PC-9 (cell line): Measurements from ENCODE around the gene CNOT6L. TPM values are rescaled to one million over a fixed set of nuclear protein-coding genes. Genes with fewer than 3 reads are reported as not detected.
A peak's percentile ranks its signal among the peaks of the same experiment; 100 is the strongest.

Source experiments
- BruUV-seq: library from RNA; stranded (reverse); fragments of 400-500 nt; replicated peaks from 2 replicates; lab custom pipeline; 2021; lab: Mats Ljungman, UMichigan
- CTCF ChIA-PET: fragments of 300-600 bp; sonication (Branson Sonifier 250); formaldehyde crosslinking; loops from one replicate; lab custom pipeline; 2022; ENCODE audit warnings: antibody characterized with exemption; lab: Charles Lee
- POLR2A ChIA-PET: fragments of 300-600 bp; sonication (Branson Sonifier 250); formaldehyde crosslinking; loops from one replicate; lab custom pipeline; 2022; ENCODE audit warnings: antibody characterized with exemption; ENCODE audit not compliant: unreplicated experiment; lab: Charles Lee
- DNase-seq, 2 experiments: peaks; one replicate each; pipeline versions ENCODE4 v3.0.0 to v3.0.0-alpha.2; 2015 to 2022; ENCODE audit warnings: mixed read lengths in 1 of 2
- H2AFZ ChIP-seq: fragments of 200-600 bp; sonication (generic); 2 replicates; pipeline ENCODE4 v1.8.1; 2017; ENCODE audit warnings: antibody characterized with exemption
- H3F3A ChIP-seq: fragments of 200-600 bp; sonication (generic); 2 replicates; pipeline ENCODE4 v1.8.1; 2017; ENCODE audit warnings: antibody characterized with exemption, mild to moderate bottlenecking, low read depth; ENCODE audit not compliant: insufficient read depth
- H3K27ac ChIP-seq: fragments of 200-600 bp; sonication (generic); 2 replicates; pipeline ENCODE4 v1.6.1; 2016; ENCODE audit warnings: mixed run types
- H3K27me3 ChIP-seq: fragments of 200-600 bp; sonication (generic); 2 replicates; pipeline ENCODE4 v1.6.1; 2016; ENCODE audit warnings: low read depth, mixed run types; ENCODE audit not compliant: insufficient read depth
- H3K36me3 ChIP-seq: fragments of 200-600 bp; sonication (generic); 2 replicates; pipeline ENCODE4 v1.6.1; 2016; ENCODE audit warnings: low read depth, mixed run types
- H3K4me1 ChIP-seq: fragments of 200-600 bp; sonication (generic); replicated peaks from 2 replicates; pipeline ENCODE4 v1.6.1; 2016; ENCODE audit warnings: mixed run types; ENCODE audit not compliant: insufficient read depth
- H3K4me2 ChIP-seq: fragments of 200-600 bp; sonication (generic); 2 replicates; pipeline ENCODE4 v1.6.1; 2017; ENCODE audit warnings: mixed run types
- H3K4me3 ChIP-seq: fragments of 200-600 bp; sonication (generic); 2 replicates; pipeline ENCODE4 v1.6.1; 2016; ENCODE audit warnings: mixed run types
- H3K79me2 ChIP-seq: fragments of 200-600 bp; sonication (generic); 2 replicates; pipeline ENCODE4 v1.6.1; 2017; ENCODE audit warnings: low read depth, mixed run types
- H3K9me2 ChIP-seq: fragments of 200-600 bp; sonication (generic); 2 replicates; pipeline ENCODE4 v1.8.1; 2017; ENCODE audit warnings: mild to moderate bottlenecking; ENCODE audit not compliant: insufficient read depth
- H3K9me3 ChIP-seq: fragments of 200-600 bp; sonication (generic); 2 replicates; pipeline ENCODE4 v1.8.1; 2016; ENCODE audit warnings: low read depth; ENCODE audit not compliant: insufficient read depth
- H4K20me1 ChIP-seq: fragments of 200-600 bp; sonication (generic); 2 replicates; pipeline ENCODE4 v1.8.1; 2017; ENCODE audit not compliant: insufficient read depth
- EZH2 ChIP-seq: fragments of 200-600 bp; sonication (generic); IDR thresholded peaks from 2 replicates; pipeline ENCODE4 v1.8.0; 2017; ENCODE audit warnings: antibody characterized with exemption, low read depth
- intact Hi-C: fragments of 100-400 bp; cut with micrococcal nuclease; formaldehyde crosslinking; loops from one replicate; pipeline ENCODE4 v1.10.0; 2022; ENCODE audit not compliant: unreplicated experiment
- total RNA-seq: library from RNA; stranded (reverse); gene quantifications from 2 replicates; pipeline ENCODE4 v1.2.3, GENCODE V29; 2021
- TF ChIP-seq, protein P1 (sequence below): fragments of 200-600 bp; sonication (generic); conservative IDR thresholded peaks from 2 replicates; pipeline ENCODE4 v1.6.1; 2017; ENCODE audit warnings: mixed run types, antibody characterized with exemption, mild to moderate bottlenecking, moderate library complexity

Gene CNOT6L
- total RNA-seq, 1 experiment from 2014 or later, result 26.7 TPM

DNA sequence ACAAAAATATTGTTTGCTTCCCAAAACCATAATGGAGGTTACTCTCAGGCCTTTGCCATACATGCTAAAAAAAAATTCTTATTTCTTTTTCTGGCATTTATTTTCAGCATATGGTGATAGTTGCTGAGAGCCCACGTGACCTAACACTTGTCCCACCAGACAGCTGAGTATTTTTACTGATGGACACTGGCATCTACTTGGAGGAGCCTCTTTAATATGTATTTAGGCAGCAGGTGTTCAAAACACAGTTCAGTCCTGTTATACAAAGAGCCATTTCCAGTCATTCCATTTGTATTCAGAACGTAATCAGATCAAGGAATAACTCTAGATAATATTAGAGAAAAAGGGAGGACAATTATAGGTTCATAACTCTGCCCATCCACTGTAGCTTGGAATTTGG, 118.0 kb downstream of the CNOT6L start:
- intact Hi-C loops, result no loop called here
- Histone ChIP-seq H3F3A (0 out of 2 replicates have a peak, but pooled peaks cover 8% of the 10 kb centered on the region), H4K20me1 (no peaks in the 10 kb centered on the region), H3K79me2 (no peaks in the 10 kb centered on the region), H3K36me3 (no peaks in the 10 kb centered on the region), H3K9me2 (no peaks in the 10 kb centered on the region), H3K4me2 (no peak overlapping the region), H3K27me3 (no peaks in the 10 kb centered on the region), H3K4me3 (no peak overlapping the region), H3K27ac (no peak overlapping the region), H3K9me3 (no peaks in the 10 kb centered on the region), H3K4me1 (peaks cover 19% of the 10 kb centered on the region), H2AFZ (no peak overlapping the region)
- ChIA-PET CTCF (no interaction called here), POLR2A (no interaction called here)
- TF ChIP-seq EZH2, result no peak
- TF ChIP-seq, protein P1, sequence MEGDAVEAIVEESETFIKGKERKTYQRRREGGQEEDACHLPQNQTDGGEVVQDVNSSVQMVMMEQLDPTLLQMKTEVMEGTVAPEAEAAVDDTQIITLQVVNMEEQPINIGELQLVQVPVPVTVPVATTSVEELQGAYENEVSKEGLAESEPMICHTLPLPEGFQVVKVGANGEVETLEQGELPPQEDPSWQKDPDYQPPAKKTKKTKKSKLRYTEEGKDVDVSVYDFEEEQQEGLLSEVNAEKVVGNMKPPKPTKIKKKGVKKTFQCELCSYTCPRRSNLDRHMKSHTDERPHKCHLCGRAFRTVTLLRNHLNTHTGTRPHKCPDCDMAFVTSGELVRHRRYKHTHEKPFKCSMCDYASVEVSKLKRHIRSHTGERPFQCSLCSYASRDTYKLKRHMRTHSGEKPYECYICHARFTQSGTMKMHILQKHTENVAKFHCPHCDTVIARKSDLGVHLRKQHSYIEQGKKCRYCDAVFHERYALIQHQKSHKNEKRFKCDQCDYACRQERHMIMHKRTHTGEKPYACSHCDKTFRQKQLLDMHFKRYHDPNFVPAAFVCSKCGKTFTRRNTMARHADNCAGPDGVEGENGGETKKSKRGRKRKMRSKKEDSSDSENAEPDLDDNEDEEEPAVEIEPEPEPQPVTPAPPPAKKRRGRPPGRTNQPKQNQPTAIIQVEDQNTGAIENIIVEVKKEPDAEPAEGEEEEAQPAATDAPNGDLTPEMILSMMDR, result no peak
- no TSS peak for BruUV-seq
- no peak for DNase-seq

DNA sequence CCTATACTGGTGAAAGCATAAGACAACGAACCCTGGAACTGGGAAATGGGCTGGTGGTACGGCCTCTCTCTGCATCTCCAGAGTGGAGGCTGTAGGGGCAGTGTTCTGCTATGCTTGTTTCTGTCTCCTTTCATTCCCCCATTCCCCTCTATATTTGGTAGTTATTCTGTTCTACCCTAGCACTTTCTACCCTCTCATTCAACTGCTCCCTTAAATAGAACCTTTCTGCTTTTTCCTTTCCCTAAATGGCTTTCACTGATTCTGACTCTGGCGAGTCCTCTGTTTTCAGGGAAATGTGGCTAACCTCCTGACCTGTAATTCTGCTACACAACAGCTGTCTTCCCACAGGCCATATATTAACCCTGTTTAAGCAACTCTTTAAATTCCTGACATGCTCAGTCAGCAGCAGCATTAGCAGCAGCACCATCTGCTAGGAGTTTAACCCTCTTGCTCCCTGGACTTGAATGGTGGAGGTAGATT, 119.4 kb downstream of the CNOT6L start:
- no peak for TF ChIP-seq EZH2
- TF ChIP-seq, protein P1, result no peak
- no peak overlapping the region for H2AFZ ChIP-seq
- H3K9me3 ChIP-seq, result 0 out of 2 replicates have a peak, but pooled peaks cover 4% of the 10 kb centered on the region
- intact Hi-C loops, result loop anchor here (2.0 kb wide), 1 partner anchor 81 kb away; no protein-coding TSS in a partner anchor
- peaks cover 31% of the 10 kb centered on the region for H3K4me1 ChIP-seq
- H3K4me2 ChIP-seq, result peak overlapping the region; percentile 44
- H3K9me2 ChIP-seq, result no peaks in the 10 kb centered on the region
- no peak overlapping the region for H3K4me3 ChIP-seq
- no peaks in the 10 kb centered on the region for H4K20me1 ChIP-seq
- DNase-seq, result peak in 1 of 2 experiments; percentile 71
- POLR2A ChIA-PET, result interaction anchor here (0.6 kb wide), 1 partner anchor 72 kb away, joined by 4 read pairs; no protein-coding TSS in a partner anchor
- CTCF ChIA-PET, result no interaction called here
- H3K27me3 ChIP-seq, result no peaks in the 10 kb centered on the region
- BruUV-seq, result no TSS peak
- 0 out of 2 replicates have a peak, but pooled peaks cover 8% of the 10 kb centered on the region for H3F3A ChIP-seq
- no peaks in the 10 kb centered on the region for H3K36me3 ChIP-seq
- no peak overlapping the region for H3K27ac ChIP-seq
- H3K79me2 ChIP-seq, result no peaks in the 10 kb centered on the region

DNA sequence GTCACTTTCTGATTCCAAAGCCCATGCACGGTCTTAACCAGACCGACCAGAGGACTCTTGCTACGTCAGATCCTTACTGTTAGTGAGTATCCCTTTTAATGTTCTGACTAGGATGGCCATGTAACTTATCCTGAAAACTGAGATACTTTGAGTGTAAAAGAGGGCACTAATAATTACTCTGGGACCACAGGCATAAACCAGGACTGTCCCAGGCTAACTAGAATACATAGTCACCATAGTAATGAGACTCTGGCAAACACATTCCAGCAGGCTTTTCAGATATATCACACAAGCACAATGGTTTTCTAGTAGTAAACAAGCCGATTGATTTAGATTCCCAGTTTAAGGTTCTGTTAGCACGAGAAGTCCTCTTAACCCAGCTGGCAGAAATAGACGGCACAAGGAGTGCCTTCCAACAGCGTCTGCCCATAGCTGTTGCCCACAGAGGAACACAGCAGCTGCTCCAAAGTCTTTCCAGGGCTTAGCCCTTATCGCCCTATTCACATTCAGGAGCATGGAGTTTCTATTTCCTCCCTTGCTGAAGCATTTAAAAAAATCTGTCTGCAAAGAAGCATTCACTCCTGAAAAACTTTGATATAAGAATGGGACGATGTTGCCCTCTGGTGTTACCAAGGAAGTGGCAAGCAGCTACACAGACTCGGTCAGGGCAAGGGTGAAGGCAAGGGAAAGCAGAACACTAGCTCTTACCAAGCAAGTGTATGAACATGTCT, 121.1 kb downstream of the CNOT6L start:
- Histone ChIP-seq H3K27ac (no peak overlapping the region), H3K36me3 (no peaks in the 10 kb centered on the region), H4K20me1 (no peaks in the 10 kb centered on the region), H3K79me2 (no peaks in the 10 kb centered on the region), H3K4me3 (no peak overlapping the region), H3K9me2 (no peaks in the 10 kb centered on the region), H3F3A (0 out of 2 replicates have a peak, but pooled peaks cover 8% of the 10 kb centered on the region), H3K9me3 (0 out of 2 replicates have a peak, but pooled peaks cover 7% of the 10 kb centered on the region), H3K27me3 (no peaks in the 10 kb centered on the region), H3K4me1 (peaks cover 31% of the 10 kb centered on the region), H3K4me2 (no peak overlapping the region), H2AFZ (no peak overlapping the region)
- ChIA-PET CTCF (no interaction called here), POLR2A (interaction anchor here (0.7 kb wide), 1 partner anchor 304 kb away, joined by 3 read pairs; no protein-coding TSS in a partner anchor)
- no peak for TF ChIP-seq EZH2
- TF ChIP-seq, protein P1, result peak; percentile 49
- DNase-seq, result peak in 1 of 2 experiments; percentile 9
- BruUV-seq, result no TSS peak
- intact Hi-C loops, result loop anchor here (1.0 to 2.0 kb wide), 2 partner anchors 79 to 313 kb away; no protein-coding TSS in a partner anchor
